Renal pelvis (tissue), 4 donors: ENCODE results near the gene HEXA. TPM values are rescaled to one million over a fixed set of nuclear protein-coding genes. Genes with fewer than 3 reads are reported as not detected.
"Not testable (repeated sequence)": the region's sequence is repeated elsewhere in the genome, so short reads cannot be mapped to it uniquely, and the experiment has no call there.

Source experiments
- DNase-seq: peaks from one replicate; pipeline ENCODE4 v3.0.0-alpha.2; 2013
- polyA plus RNA-seq, 3 donors: library from polyadenylated mRNA; unstranded; fragments of 120-200 nt; gene quantifications; one replicate each; pipeline ENCODE4 v1.2.1, GENCODE V29; 2013; ENCODE audit not compliant: insufficient read length in 3 of 3

Gene HEXA
- polyA plus RNA-seq, 3 donors = 109 to 119 (median 117) TPM

DNA sequence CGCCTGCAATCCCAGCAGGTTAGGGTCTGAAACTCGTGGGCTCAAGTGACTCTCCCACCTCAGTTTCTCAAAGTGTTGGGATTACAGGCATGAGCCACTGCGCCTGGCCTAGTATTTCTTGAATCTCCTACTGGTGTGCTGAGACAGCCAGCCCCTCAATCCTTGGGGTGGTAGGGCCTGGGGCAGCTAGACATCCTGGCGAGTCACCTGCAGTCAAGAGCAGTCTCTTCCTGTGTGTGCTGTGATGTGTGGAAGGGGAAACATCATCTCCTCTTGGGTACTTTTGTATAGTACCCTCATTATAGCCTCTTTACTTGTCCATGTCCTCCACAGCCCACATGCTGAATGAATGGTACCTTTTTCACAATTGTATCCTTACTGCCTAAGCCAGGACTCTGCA, 4.9 kb upstream of the HEXA start:
- no peak for DNase-seq

DNA sequence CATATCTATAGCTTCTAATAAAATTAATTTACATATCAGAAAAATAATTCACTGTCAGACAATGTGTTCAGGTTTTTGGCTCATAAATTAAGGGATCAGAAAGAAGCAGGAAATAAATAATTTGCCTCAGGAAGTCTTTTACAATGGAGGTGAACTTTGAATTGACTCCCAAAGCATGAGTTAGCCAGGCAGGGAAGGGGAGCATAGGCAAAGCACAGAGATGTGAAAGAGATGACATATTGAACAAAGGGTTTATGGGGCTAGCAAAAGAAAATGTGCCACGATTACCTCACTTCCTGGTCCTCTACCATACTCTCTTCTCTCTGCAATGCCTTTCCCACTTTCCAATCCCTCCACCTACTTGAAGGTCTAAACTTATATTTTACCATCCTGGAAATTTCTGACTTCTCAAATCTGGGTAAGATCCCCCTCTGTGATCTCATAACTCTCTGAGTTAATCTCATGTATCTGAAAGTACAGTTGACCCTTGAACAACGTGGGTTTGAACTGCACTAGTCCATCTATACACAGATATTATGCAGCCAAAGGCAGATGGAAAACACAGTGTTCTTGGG, 4.1 kb upstream of the HEXA start:
- no peak for DNase-seq

DNA sequence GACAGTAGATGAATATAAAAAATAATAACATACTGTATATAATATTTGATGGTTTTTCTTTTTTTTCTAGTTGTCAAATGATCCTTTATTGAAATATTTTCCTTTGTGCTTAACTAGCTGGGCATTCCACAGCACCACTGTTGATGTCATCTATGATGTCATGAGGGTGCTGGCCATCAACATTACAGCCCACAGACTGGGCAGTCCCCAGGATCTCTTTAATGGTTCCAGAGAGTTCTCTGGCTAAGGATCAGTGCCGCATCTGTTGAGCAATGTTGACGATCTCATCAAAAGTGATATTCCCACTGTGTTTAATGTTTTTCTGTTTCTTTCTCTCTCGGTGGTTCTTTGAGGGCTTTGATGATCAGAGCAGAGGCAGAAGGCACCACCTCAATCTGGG, 3.3 kb upstream of the HEXA start:
- not testable (repeated sequence) for DNase-seq

DNA sequence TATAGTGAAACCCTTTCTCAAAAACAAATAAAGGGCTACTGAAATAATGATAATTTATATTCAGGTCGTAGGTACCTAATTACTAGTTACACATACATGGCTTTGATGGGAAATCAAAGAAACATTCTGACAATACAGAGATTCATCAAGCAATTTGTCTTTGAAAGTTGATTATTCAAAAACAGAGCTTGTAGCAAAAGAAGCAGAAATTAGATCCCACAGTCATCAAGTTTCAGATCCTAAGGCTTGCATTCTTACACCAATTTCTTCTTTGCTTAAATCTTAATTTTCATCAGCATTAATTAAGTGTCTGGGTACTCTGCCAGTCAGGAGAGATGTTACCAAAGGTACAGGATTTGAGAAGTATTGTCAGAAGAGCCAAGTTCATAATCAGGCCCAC, 1.5 kb upstream of the HEXA start:
- no peak for DNase-seq

DNA sequence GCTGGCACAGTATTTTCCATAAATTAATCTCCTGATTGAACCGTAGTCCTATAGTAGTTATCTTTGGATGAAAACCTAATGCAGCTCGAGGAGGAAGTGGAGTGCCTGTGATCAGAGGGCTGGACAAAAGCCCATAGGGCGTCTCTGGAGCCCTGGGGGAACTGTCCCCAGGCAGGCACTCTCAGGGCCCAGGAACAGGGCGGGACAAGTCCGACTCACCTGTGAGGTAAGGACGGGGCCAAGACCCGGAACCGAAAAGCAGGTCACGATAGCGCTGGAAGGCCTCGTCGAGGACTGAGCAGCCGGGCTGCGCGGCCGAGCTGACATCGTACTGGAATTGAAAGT, 341 bp downstream of the HEXA start:
- DNase-seq = no peak

DNA sequence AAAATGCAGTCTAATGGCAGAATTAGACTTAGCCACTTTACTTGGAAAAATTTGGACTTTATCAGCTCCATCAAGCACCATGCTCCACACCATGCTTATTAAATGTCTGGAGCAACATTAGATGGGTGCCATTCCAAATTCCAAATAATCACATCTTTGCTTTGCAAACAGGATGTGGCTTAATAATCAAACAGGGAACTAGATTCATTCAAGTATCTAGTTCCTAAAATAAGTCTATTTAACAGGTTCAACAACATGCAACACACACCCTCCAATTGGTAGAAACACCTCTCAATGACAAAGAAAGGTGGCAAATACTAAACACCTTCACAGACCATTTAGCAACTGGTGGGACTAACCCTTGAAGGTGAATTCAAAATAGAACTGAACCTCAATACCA, 3.5 kb downstream of the HEXA start:
- DNase-seq = no peak

DNA sequence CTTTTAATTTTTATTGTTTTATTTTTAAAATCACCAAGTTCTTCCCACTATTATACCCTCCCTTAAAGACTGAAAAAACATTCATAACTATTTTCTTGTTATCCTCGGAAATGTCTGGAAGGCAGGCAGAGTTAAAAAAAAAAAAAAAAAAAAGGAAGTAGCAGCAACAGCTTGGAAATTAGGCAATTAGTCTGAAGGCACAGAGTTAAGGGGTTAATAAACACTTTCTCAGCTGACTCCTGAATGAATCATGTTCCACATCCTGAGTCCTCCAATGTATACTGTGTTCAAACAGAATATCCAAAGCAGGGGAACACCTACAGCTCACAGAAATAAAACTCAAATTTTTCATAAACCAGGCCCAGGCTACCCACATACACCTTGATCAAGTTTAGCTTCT, 5.8 kb downstream of the HEXA start:
- DNase-seq = no peak

DNA sequence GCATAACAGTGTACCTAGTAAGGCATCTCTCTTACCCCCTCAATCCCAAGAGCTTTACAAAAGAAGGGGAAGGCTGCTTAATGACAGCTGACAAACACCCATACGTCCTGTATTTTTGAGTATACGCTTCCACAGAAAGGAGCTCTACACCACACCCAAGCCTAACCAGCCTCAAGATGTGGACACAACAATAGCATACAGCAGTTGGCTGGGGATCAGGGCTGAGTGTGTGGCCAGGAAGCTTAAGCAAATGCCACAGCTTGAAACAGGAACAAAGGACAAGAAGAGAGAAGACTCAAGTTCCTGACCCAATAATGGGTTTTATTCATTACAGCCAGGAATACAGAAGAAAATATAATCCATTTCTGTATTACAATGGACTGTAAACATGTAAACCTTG, 6.9 kb downstream of the HEXA start:
- no peak for DNase-seq

DNA sequence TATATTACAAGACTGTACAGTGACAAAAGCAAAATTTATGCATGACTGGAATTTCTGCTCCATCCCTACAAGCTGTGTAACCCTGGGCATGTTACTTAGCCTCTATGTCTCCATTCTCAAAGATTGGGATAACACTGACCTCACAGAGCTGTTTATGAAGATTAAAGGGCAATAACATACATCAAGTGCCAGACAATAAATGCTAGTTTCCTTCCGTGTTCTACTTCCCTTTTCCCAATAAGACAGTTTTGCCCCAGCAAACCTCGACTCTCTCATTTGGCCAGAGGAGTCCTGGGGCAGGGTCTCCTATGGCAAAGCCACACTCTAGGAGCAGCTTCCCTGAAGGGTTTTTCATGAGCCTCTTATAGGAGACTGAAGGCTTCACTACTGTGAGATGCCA, 7.5 kb downstream of the HEXA start:
- no peak for DNase-seq

DNA sequence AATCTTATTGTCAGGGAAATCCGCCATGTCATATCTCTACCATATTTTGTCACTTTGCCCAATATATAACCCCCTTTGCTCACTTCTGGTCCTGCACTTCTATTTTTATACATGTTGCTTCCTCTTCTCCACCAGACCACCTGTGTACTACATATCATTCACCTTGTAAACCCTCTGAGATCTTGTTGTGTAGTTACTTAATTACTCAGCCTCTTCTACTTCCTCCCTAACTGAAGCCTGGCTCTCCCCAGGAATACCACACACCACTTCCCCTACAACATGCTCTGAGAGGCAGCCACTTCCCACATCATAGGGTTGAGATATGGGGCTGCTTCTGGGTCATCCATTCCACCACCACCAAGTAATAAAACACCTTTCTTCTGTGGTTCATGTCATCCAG, 10.0 kb downstream of the HEXA start:
- DNase-seq = no peak

DNA sequence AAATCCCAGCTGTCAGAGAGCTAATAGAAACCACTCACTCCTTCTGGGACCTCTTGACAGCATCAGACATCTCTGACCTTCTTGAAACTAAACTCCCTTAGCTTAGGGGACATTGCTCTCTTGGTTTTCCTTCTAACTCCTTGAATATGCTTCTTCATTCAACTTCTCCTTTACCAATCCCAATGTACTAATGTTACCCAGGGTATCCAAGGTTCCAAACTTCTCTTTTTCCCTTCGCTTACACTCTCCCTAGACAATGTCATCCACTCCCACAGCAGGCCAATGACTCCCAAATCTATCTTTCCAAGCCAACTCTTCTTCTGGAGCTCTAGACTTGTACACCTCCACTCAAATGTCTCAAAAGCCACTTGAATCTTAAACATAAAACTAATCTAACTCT, 14.6 kb downstream of the HEXA start:
- no peak for DNase-seq

DNA sequence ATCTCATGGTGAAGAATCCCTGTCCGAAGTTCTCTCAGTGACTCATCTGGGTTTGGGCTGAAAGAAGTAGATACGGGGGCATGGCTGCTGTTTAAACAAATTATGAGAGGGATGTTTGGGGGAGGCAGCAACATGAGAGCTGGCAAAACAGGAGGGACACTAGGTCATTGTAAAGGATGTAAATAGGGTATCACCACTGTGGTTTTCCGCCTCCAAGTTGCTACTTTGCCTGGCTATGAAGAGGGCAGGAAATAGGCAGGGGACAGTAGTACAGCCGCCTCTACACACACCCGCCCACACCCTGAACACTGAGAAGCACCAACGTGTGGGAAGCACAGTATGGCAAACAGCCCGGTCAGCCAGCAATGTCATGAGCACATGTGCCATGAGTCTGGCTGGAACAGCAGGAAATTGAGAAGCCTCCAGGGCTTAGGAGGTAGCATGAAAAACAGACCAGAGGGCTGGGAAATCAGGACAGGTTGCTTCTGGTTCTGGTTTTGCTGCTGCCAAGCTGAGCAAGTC, 17.1 kb downstream of the HEXA start:
- peak; percentile 40 for DNase-seq

DNA sequence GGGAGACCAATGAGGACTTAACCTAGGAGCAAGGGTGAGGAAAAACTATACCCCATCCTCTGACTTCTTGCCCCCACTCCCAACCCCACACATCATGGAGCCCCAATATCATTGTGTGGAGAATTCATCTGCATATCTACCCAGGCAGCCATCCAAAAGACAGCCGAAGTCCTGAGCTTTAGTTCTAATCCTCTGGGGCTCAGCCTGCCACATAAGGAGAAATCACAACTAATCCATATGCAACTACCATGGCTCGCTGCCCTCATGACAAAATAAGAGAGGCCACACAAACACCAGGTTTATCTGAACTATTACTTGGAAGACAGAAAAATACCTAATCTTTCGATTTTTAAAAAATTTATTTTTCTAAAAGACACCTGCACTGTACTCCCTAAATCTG, 17.7 kb downstream of the HEXA start:
- no peak for DNase-seq

DNA sequence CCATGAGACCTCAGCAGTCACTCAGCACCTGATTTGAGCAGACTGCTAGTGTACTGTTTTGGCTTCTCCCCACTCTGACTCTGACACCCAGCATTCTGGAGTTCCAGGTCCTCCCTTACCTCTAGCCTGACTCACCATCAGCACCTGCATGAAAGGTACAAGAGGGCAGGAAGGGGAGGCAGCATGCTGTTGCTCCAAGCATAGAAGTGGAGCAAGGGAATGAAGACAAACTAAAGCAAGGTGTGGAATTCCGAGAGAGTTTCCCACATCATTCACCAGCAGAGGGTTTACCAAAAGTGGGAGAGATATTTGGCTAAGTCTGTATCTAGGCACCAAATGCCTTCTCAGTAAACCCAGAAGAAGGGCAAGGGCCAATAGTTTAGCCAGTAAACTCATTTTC, 21.3 kb downstream of the HEXA start:
- DNase-seq = no peak

DNA sequence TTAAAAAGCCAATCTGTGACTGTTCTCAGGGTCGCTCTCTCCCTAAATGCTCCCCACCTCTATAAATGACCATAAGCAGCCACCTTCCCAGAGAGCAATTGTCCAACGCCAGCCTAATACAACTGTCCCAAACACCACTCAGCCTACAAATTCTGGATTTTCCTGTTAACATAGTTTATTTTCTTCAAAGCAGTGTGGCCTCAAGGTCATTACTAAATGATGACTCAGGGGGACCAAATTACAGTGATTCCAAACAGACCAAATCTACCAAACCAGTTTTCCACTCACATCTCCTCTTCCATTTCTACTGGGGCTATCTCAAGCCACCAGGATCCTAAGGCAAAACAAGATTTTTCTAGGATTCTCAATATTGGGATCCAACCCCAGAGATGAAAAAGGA, 22.5 kb downstream of the HEXA start:
- DNase-seq = no peak

DNA sequence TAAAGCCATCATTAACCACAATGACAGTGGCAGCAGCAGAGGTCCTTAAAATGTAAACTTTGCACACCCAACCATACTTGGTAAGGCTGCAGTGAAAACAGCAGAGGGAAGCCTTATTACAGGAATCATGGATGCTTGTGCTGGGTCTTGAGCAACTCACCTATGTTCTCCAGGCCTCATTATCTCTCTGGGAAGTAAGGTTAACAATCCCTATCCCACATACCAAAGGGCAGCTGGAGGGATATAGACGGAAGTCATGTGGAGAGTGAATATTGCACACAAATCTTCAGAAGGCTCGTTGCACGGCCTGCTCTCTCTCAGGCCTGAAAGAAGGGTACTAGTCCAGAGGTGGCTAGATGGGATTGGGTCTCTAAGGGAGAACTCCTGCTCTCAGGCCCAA, 30.0 kb downstream of the HEXA start:
- no peak for DNase-seq

DNA sequence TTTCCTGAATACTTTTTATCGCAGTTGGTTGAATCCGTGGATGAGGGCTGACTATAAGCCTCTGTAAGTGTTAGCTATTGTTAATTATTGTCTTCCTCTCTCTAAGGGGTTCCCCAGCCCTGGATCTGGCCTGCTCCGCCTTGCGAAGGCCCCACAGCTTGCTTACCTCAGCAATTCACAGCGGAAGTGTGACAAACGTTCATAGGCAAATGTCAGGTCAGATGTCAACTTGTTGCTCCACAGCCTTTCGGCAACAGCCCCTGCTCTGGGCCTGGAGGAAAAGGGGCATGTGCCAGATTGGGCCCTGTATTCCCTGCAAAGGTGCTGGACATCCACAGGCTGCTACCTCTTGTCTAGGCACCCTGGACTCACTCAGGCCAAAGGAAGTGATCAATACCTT, 30.5 kb downstream of the HEXA start:
- DNase-seq = no peak

DNA sequence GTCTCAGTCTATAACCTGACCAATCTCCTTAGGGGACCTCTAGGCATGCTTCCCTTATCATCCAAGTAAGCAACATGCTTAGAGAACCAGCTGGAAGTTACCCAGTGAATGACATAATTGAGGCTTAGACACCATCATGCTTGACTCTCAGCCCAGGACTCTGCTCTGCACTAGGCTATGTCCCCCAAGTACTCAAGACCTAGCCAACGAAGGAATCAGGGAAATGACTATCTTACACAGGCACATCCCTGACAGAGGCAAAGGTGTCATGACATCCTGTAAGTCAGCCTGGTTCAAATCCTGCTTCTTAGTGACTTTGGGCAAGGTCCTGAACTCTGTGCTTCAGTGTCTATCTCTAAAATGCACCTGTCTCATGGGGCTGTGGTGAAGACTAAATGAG, 31.2 kb downstream of the HEXA start:
- DNase-seq = no peak

DNA sequence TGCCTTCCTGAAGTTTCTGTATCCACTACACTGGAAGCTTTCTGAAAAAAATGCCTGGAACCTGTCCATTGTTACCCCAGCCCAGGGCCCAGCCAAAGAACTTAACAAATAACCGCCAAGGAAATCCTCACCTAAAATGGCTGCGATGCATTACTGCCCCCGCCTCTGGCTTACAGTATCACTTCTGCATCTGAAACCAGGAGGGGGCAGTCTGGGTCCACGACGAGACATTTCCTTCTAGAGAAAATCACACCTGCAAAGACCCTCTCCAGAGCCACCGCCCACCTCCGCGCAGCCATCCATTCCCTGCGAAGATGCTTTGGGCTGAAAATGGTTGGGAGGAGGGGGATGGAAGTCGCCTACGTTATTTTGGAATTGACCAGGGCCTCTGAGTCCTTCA, 33.4 kb downstream of the HEXA start:
- DNase-seq = no peak

DNA sequence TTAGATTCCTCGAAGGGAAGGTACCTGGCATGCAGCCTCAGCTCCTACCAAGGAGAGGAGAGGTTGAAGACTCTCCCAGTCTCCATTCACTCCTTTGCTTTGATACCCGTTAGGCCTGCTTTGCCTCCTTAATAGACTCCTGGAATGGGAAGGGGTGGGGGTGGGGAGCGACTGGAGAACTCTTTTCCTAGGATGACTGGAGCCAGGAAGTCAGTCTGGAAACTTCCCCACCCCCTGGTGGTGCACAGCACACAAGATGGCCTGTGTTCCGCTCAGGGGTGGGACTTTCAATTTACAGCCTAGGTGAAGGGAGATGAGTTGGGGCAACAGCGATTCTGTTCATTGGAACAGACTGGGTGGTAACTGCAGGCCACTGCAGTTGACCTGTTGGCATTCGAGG, 34.5 kb downstream of the HEXA start:
- DNase-seq = no peak

DNA sequence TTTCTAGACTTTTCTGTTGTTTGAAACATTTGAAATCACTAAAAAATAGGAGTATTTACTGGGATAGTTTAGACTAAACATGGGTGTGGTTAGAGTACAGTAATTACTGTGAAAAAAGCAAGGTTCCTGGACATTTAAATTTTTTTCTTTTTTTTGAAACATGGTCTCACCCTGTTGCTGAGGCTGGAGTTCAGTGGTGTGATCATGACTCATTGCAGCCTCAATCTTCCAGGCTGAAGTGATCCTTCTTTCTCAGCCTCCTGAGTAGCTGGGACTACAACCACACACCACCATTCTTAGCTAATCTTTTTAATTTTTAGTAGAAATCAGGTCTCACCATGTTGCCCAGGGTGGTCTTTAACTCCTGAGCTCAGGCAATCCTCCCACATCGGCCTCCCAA, 35.4 kb downstream of the HEXA start:
- no peak for DNase-seq

DNA sequence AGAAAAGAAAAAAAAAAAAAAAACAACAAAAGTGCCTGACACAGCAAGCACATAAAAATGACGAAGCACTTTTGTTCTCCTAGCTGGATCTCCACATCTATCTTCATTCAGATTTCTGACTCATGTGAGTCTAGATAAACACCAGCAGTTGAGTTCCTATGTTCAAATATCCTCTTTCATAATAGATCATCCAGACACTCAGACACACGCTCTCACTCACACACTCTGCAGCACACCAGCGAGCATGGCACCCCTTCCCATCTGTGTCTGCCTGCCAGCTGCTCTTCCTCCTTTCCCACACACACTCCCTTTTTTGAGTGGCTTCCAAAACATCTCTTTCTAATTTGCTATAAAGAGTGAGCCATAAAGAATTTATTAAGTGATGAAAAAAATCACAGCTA, 36.0 kb downstream of the HEXA start:
- peak; percentile 61 for DNase-seq

DNA sequence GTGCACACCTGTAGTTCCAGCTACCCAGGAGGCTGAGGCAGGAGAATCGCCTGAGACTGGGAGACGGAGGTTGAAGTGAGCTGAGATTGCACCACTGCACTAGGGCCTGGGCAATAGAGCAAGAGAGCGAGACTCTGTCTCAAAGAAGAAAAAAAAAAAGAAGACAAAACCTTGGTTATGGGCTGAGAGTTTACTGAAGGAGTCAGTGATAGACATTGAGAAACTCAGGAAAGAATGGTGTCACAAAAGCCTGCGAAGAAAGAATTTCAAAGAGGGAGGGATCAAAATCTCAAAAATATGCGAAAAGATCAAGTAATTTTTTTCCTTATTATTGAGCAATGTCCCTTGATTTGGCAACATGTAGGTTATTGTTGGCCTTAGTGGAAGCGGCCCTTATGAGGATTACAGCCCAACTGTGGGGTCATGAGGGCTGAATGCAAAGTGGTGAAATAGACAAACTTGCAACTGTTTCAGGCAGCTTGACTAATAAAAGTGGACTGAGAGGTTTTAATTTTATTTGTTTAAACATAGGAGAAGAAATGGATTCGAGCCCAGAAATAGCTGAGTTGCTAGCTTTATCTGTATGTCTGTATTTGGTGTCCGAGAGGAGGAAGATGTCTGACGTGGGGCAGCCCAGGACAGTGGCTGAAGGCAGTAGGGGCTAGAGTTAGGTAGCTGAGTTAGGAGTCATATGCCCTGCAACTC, 37.0 kb downstream of the HEXA start:
- DNase-seq = no peak

DNA sequence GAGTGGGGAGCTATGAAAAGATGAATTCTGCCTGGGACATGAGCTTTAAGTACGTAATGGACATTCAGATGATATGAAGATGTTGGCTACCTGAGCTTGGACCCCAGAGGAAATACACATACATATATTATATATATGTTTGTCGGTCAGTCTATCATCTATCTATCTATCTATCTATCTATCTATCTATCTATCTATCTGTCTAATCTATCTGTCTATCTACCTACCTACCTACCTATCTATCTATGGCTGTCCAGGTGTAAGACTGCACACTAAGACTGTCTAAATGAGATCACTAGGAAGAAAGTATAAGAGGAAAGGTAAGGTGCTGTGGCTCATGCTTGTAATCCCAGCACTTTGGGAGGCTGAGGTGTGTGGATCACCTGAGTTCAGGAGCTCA, 37.7 kb downstream of the HEXA start:
- DNase-seq = no peak
